Vagina (tissue), 2 donors: ENCODE measurements around the gene TMEM179. TPM values are rescaled to one million over a fixed set of nuclear protein-coding genes. Genes with fewer than 3 reads are reported as not detected.
"Not testable (repeated sequence)": the region's sequence is repeated elsewhere in the genome, so short reads cannot be mapped to it uniquely, and the experiment has no call there.

ENCODE experiments used
- DNase-seq, 2 donors: peaks; one replicate each; pipeline ENCODE4 v3.0.0-alpha.2; 2017; ENCODE audit errors: extremely low spot score in 2 of 2
- H3K27ac ChIP-seq: fragments of 200-600 bp; sonication (generic); one replicate; pipeline ENCODE4 v1.5.1; 2019
- H3K27me3 ChIP-seq: fragments of 200-600 bp; sonication (generic); one replicate; pipeline ENCODE4 v1.5.1; 2019
- H3K36me3 ChIP-seq, 2 donors: fragments of 200-600 bp; sonication (generic); one replicate each; pipeline ENCODE4 v1.5.1; 2017 to 2019
- H3K4me1 ChIP-seq: fragments of 200-600 bp; sonication (generic); one replicate; pipeline ENCODE4 v1.5.1; 2019
- H3K4me3 ChIP-seq, 2 donors: fragments of 200-600 bp; sonication (generic); 1 replicate in 1 of 2; 2 replicates in 1 of 2; pipeline ENCODE4 v1.5.1; 2016 to 2019
- H3K9me3 ChIP-seq: fragments of 200-600 bp; sonication (generic); one replicate; pipeline ENCODE4 v1.5.1; 2019
- POLR2A ChIP-seq, 2 donors: fragments of 450-650 bp; IDR thresholded peaks; one replicate each; pipeline ENCODE4 v1.6.1; 2017; ENCODE audit warnings: antibody characterized with exemption in 2 of 2, mild to moderate bottlenecking in 2 of 2, moderate library complexity in 2 of 2
- POLR2AphosphoS5 ChIP-seq, 2 donors: sonication (generic); formaldehyde crosslinking; IDR thresholded peaks; one replicate each; pipeline ENCODE4 v1.9.0; 2017; ENCODE audit warnings: antibody characterized with exemption in 2 of 2, mild to moderate bottlenecking in 2 of 2, low read depth in 1 of 2; ENCODE audit not compliant: insufficient read depth in 1 of 2
- intact Hi-C: fragments of 100-400 bp; cut with DNase I; formaldehyde crosslinking; loops from one replicate; pipeline ENCODE4 v1.15.1; 2023
- total RNA-seq: library from RNA; depleted of rRNA; stranded (reverse); fragments of >200 nt; gene quantifications from one replicate; pipeline ENCODE4 v1.2.3, GENCODE V29; 2016
- TF ChIP-seq, protein P1 (sequence below), 3 experiments: fragments of 450-650 bp in 2 of 3; fragments of 200-600 bp in 1 of 3; sonication (generic) in 1 of 3; IDR thresholded peaks; one replicate each; pipeline ENCODE4 v1.5.1; 2017 to 2019; ENCODE audit warnings: antibody characterized with exemption in 3 of 3, mild to moderate bottlenecking in 2 of 3, moderate library complexity in 2 of 3

TMEM179 gene
- 7.9 TPM for total RNA-seq

DNA sequence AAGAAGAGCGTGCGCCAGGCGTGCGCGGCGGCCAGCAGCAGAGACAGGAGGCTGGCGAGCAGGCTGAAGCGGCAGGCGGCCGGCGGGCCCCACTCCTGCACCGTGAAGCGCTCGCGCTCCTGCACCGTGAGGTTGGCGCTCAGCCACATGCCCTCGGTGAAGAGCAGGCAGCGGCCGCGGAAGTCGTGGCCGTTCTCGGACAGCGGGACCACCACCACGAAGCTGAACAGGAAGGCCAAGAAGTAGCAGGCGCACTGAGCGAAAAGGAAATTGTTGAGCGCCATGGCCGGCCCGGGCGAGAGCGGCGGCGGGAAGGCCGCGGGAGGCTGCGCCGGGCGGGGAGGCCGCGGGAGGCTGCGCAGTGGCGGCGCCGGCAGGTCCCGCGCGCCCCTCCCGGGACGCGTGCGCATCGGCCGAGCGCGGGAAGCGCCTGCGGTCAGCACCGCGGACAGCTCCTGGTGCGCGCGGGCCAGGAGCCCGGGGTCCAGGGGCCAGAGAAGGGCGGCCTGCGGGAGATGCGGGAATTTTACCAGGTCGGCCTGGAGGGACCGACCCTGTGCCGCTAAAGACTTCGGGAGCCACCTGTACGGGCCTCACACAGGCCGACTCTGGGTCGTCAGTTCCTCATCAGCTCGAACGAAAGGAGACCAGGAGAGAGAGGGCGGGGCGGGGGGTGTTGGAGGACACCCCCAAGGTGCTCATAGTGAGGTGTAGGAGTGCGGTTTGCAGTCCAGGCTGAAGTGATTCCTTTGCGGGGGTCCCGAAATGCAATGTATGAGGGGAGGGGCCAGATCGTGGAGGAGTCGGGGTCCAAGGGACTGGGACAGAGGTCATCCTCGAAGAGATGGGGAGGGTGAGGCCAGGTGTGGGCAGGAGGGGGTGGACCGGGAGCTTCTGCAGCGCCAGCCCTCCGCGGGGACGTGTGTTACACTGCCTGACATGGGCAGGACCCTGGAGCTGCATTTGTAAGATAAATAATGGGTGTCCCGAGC, at the start of gene TMEM179:
Gene TMEM179, minus strand, starts transcription at position 315 of the 992 bp plus-strand sequence. Its CDS starts 31 bp downstream, at position 284.
- TF ChIP-seq, protein P1, sequence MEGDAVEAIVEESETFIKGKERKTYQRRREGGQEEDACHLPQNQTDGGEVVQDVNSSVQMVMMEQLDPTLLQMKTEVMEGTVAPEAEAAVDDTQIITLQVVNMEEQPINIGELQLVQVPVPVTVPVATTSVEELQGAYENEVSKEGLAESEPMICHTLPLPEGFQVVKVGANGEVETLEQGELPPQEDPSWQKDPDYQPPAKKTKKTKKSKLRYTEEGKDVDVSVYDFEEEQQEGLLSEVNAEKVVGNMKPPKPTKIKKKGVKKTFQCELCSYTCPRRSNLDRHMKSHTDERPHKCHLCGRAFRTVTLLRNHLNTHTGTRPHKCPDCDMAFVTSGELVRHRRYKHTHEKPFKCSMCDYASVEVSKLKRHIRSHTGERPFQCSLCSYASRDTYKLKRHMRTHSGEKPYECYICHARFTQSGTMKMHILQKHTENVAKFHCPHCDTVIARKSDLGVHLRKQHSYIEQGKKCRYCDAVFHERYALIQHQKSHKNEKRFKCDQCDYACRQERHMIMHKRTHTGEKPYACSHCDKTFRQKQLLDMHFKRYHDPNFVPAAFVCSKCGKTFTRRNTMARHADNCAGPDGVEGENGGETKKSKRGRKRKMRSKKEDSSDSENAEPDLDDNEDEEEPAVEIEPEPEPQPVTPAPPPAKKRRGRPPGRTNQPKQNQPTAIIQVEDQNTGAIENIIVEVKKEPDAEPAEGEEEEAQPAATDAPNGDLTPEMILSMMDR (IDR thresholded peaks at IDR 0.05), result no peak
- TF ChIP-seq POLR2AphosphoS5 (IDR thresholded peaks at IDR 0.05; ENCODE audit: insufficient read depth in 1 of 2, low read depth in 1 of 2), result no peak
- TF ChIP-seq POLR2A (IDR thresholded peaks at IDR 0.05), result no peak
- intact Hi-C loops, result no loop called here
- no peak for DNase-seq
- Histone ChIP-seq H3K4me1 (no peaks in the 10 kb centered on the region), H3K36me3 (no peaks in the 10 kb centered on the region), H3K27me3 (peaks cover 7% of the 10 kb centered on the region), H3K9me3 (no peaks in the 10 kb centered on the region), H3K27ac (no peak within 1 kb of the TSS), H3K4me3 (peak within 1 kb of the TSS in 1 of 2 donors; percentile 24)

- TF ChIP-seq POLR2A (IDR thresholded peaks at IDR 0.05), result no peak
- no peak for TF ChIP-seq POLR2AphosphoS5 (IDR thresholded peaks at IDR 0.05; ENCODE audit: insufficient read depth in 1 of 2, low read depth in 1 of 2)
- TF ChIP-seq, protein P1 (IDR thresholded peaks at IDR 0.05), result no peak
- Histone ChIP-seq H3K27ac (no peak overlapping the region), H3K9me3 (no peaks in the 10 kb centered on the region), H3K27me3 (no peaks in the 10 kb centered on the region), H3K4me1 (peaks cover 10% of the 10 kb centered on the region), H3K36me3 (no peaks in the 10 kb centered on the region), H3K4me3 (no peak overlapping the region)
- intact Hi-C loops, result no loop called here
- DNase-seq, result no peak
These were observed 49.5 kb upstream of the TMEM179 start for GRCh38 chr14:104654119-104654518.

DNA sequence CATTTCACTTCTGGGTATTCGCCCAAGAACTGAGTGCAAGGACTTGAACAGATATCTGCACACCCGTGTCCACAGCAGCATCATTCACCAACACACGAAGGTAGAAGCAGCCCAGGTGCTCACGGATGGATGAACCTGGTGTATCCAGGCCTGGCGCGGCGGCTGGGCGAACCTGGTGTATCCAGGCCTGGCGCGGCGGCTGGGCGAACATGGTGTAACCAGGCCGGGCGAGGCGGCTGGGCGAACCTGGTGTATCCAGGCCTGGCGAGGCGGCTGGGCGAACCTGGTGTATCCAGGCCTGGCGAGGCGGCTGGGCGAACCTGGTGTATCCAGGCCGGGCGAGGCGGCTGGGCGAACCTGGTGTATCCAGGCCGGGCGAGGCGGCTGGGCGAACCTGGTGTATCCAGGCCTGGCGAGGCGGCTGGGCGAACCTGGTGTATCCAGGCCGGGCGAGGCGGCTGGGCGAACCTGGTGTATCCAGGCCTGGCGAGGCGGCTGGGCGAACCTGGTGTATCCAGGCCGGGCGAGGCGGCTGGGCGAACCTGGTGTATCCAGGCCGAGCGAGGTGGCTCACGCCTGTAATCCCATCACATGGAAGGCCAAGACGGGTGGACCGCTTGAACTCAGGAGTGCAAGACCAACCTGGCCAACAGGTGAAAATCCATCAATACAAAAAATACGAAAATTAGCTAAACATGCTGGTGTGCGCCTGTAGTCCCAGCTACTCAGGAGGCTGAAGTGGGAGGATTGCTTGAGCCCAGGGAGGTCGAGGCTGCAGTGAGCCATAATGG, 48.8 kb upstream of the TMEM179 start:
- H3K4me1 ChIP-seq, H3K9me3 ChIP-seq, H3K27me3 ChIP-seq, H3K27ac ChIP-seq, H3K4me3 ChIP-seq, H3K36me3 ChIP-seq, DNase-seq, intact Hi-C loops: not testable (repeated sequence)

- intact Hi-C loops, result no loop called here
- H3K9me3 ChIP-seq, result no peaks in the 10 kb centered on the region
- DNase-seq, result no peak
- peaks cover 10% of the 10 kb centered on the region for H3K4me1 ChIP-seq
- TF ChIP-seq POLR2A (IDR thresholded peaks at IDR 0.05) (no peak), POLR2AphosphoS5 (IDR thresholded peaks at IDR 0.05; ENCODE audit: insufficient read depth in 1 of 2, low read depth in 1 of 2) (no peak)
- TF ChIP-seq, protein P1 (IDR thresholded peaks at IDR 0.05), result no peak
- no peaks in the 10 kb centered on the region for H3K36me3 ChIP-seq
- no peak overlapping the region for H3K4me3 ChIP-seq
- no peak overlapping the region for H3K27ac ChIP-seq
- H3K27me3 ChIP-seq, result no peaks in the 10 kb centered on the region
These were observed 47.8 kb upstream of the TMEM179 start for GRCh38 chr14:104652386-104652785.

DNA sequence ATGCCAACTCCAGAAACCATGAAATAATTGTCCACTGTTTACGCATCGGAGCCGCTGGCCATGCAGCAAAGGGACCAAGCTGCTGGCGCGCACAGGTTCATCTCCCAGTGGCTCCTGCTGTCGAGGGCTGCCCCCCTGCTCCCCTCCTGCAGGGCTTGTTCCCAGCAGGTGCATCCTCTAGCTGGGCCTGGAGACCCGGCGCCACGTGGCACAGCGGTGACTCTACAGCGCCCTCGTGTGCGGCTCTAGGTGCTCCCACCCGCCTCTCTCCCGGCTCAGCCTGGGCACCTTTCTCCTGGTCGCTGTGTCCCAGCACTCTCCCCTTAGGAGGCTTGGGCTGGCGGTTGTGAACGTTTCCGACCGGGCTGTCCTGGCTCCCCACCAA, 47.3 kb upstream of the TMEM179 start:
- no peaks in the 10 kb centered on the region for H3K9me3 ChIP-seq
- H3K27ac ChIP-seq, result no peak overlapping the region
- H3K27me3 ChIP-seq, result no peaks in the 10 kb centered on the region
- H3K36me3 ChIP-seq, result no peaks in the 10 kb centered on the region
- H3K4me3 ChIP-seq, result no peak overlapping the region
- TF ChIP-seq, protein P1 (IDR thresholded peaks at IDR 0.05), result no peak
- TF ChIP-seq POLR2A (IDR thresholded peaks at IDR 0.05) (no peak), POLR2AphosphoS5 (IDR thresholded peaks at IDR 0.05; ENCODE audit: insufficient read depth in 1 of 2, low read depth in 1 of 2) (no peak)
- intact Hi-C loops, result loop anchor here (2.0 kb wide), 1 partner anchor 55 kb away; no protein-coding TSS in a partner anchor
- DNase-seq, result no peak
- H3K4me1 ChIP-seq, result peaks cover 10% of the 10 kb centered on the region
